ENCODE data around the gene IRF6.

Gene IRF6

GRCh38 chr1:209768354-209768774 is 37.6 kb downstream of the IRF6 start:
- Mint-ChIP-seq H3K27ac (no peak overlapping the region), H3K36me3 (peaks cover 20% of the 10 kb centered on the region), H3K4me3 (no peak overlapping the region), H3K4me1 (ENCODE audit: low read depth) (peaks cover 51% of the 10 kb centered on the region), H3K27me3 (no peaks in the 10 kb centered on the region), H3K9me3 (ENCODE audit: low read depth) (no peaks in the 10 kb centered on the region)

DNA sequence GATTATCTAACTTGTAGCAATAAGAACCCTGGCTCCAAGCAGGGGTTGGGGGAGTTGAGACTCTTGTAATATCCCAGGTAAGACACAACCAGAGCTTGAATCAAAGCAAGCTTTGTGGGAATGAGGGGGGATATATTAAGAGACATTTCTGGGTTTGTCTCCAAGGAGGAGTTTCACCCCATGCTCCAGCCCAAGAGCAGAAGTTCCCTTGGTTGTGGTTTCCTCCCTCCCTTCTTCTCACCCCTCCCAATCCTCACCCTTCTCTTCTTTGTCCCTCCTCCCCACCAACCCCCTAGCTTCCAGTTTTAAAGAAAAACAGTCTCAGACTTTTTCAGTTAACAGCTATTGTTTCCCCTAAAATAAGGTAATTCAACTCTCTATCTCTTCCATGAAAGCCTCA is 38.2 kb downstream of the IRF6 start:
- H3K27me3 Mint-ChIP-seq, result no peaks in the 10 kb centered on the region
- peaks cover 58% of the 10 kb centered on the region for H3K4me1 Mint-ChIP-seq (ENCODE audit: low read depth)
- H3K27ac Mint-ChIP-seq, result no peak overlapping the region
- no peaks in the 10 kb centered on the region for H3K9me3 Mint-ChIP-seq (ENCODE audit: low read depth)
- H3K36me3 Mint-ChIP-seq, result peaks cover 19% of the 10 kb centered on the region
- no peak overlapping the region for H3K4me3 Mint-ChIP-seq

DNA sequence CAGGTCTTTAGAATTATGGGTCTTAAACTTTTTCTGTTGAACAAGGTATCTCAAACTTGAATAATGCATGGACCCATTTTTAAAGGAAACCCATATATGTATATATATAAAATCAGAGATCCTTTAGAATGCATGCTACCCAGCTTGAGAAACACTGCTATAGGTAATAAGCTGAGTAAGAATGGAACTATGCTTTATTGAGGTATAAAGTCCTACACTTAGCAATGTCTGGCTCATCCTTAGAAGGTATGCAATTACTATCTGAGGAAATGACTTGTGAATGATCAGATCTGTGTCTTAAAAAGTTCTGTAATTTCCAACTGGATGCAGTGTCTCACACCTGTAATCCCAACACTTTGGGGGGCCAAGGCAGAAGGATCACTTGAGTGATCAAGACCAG is 38.8 kb downstream of the IRF6 start:
- Mint-ChIP-seq H3K27ac (no peak overlapping the region), H3K36me3 (peaks cover 22% of the 10 kb centered on the region), H3K4me3 (no peak overlapping the region), H3K27me3 (no peaks in the 10 kb centered on the region), H3K4me1 (ENCODE audit: low read depth) (peaks cover 63% of the 10 kb centered on the region), H3K9me3 (ENCODE audit: low read depth) (no peaks in the 10 kb centered on the region)

- no peak overlapping the region for H3K27ac Mint-ChIP-seq
- H3K4me1 Mint-ChIP-seq (ENCODE audit: low read depth), result peaks cover 73% of the 10 kb centered on the region
- H3K27me3 Mint-ChIP-seq, result no peaks in the 10 kb centered on the region
- H3K9me3 Mint-ChIP-seq (ENCODE audit: low read depth), result no peaks in the 10 kb centered on the region
- no peak overlapping the region for H3K4me3 Mint-ChIP-seq
- H3K36me3 Mint-ChIP-seq, result peaks cover 28% of the 10 kb centered on the region
Observed at GRCh38 chr1:209766051-209766450, 39.9 kb downstream of the IRF6 start.

- Mint-ChIP-seq H3K9me3 (ENCODE audit: low read depth) (no peaks in the 10 kb centered on the region), H3K36me3 (peaks cover 34% of the 10 kb centered on the region), H3K4me1 (ENCODE audit: low read depth) (peaks cover 80% of the 10 kb centered on the region), H3K27ac (peak overlapping the region; percentile 91), H3K27me3 (no peaks in the 10 kb centered on the region), H3K4me3 (peak overlapping the region; percentile 31)
Observed at GRCh38 chr1:209761011-209761635, 44.8 kb downstream of the IRF6 start.

- no peaks in the 10 kb centered on the region for H3K9me3 Mint-ChIP-seq (ENCODE audit: low read depth)
- peaks cover 32% of the 10 kb centered on the region for H3K36me3 Mint-ChIP-seq
- H3K4me3 Mint-ChIP-seq, result peak overlapping the region; percentile 49
Observed at GRCh38 chr1:209759829-209760359, 46.0 kb downstream of the IRF6 start.

GRCh38 chr1:209758400-209758799 is 47.5 kb downstream of the IRF6 start:
- Mint-ChIP-seq H3K36me3 (peaks cover 25% of the 10 kb centered on the region), H3K27me3 (no peaks in the 10 kb centered on the region), H3K9me3 (ENCODE audit: low read depth) (no peaks in the 10 kb centered on the region), H3K4me3 (peak overlapping the region; percentile 99), H3K4me1 (ENCODE audit: low read depth) (peaks cover 77% of the 10 kb centered on the region), H3K27ac (peak overlapping the region; percentile 100)

More at GRCh38 chr1:209759829-209760359, 46.0 kb downstream of the IRF6 start:
- peaks cover 82% of the 10 kb centered on the region for H3K4me1 Mint-ChIP-seq (ENCODE audit: low read depth)
- peak overlapping the region; percentile 100 for H3K27ac Mint-ChIP-seq
- no peaks in the 10 kb centered on the region for H3K27me3 Mint-ChIP-seq

DNA sequence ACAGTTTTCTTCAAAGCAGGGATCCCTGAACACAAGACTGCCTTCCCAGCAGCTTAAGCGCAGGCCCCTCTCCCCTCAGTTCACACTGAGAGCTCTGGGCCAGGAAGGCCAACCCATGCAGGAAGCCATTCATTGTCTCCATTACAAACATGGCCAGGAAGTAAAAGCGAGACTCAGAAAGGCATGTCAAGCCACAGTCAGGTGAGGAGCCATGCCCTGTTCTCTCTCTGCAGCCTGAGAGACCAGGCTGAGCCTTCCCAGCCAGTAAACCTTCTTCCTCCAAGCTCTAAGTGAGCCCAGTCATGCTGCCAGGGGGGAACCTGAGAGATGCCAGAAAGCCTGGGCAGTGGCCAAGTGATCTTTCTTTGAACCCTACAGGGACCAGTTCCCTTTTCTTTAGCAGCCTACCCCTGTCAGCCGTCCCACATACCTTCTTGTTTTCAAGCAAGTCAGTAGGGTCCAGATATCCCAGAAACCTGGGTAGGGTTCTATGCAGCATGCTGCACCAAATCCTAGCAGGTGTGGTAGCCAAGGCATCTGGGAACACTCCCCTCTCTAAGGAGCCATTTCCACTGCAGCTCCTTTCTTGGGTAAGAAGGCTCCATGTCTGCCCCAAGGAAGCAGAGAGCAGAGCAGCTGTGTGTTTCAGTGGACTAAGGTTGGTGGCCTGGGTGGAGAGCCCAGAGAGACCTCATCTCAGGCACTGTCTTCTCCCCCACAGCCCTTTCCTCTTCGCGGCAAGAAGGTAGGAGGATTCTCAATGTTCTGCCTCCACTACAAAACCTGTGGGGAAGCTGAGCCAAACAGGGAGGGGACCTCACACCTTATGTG is 49.1 kb downstream of the IRF6 start:
- Mint-ChIP-seq H3K4me1 (ENCODE audit: low read depth) (peaks cover 76% of the 10 kb centered on the region), H3K4me3 (peak overlapping the region; percentile 99), H3K9me3 (ENCODE audit: low read depth) (no peaks in the 10 kb centered on the region), H3K36me3 (peaks cover 15% of the 10 kb centered on the region), H3K27me3 (no peaks in the 10 kb centered on the region), H3K27ac (peak overlapping the region; percentile 100)

- Mint-ChIP-seq H3K36me3 (peaks cover 11% of the 10 kb centered on the region), H3K27me3 (no peaks in the 10 kb centered on the region), H3K27ac (peak within 1 kb of the TSS; percentile 100), H3K4me1 (ENCODE audit: low read depth) (peaks cover 76% of the 10 kb centered on the region), H3K9me3 (ENCODE audit: low read depth) (no peaks in the 10 kb centered on the region), H3K4me3 (peak within 1 kb of the TSS; percentile 99)
Observed at GRCh38 chr1:209755926-209756614, 49.9 kb downstream of the IRF6 start, which contains the start of gene TRAF3IP3. Gene TRAF3IP3, plus strand, starts transcription at chr1:209756053. Its CDS starts 3,987 bp downstream, at chr1:209760040.

- Mint-ChIP-seq H3K4me3 (peak overlapping the region; percentile 99), H3K36me3 (peaks cover 8% of the 10 kb centered on the region), H3K27me3 (no peaks in the 10 kb centered on the region), H3K4me1 (ENCODE audit: low read depth) (peaks cover 75% of the 10 kb centered on the region), H3K27ac (peak overlapping the region; percentile 100), H3K9me3 (ENCODE audit: low read depth) (no peaks in the 10 kb centered on the region)
Observed at GRCh38 chr1:209755256-209755655, 50.7 kb downstream of the IRF6 start.

- peaks cover 68% of the 10 kb centered on the region for H3K4me1 Mint-ChIP-seq (ENCODE audit: low read depth)
- no peaks in the 10 kb centered on the region for H3K27me3 Mint-ChIP-seq
- no peaks in the 10 kb centered on the region for H3K9me3 Mint-ChIP-seq (ENCODE audit: low read depth)
- no peak overlapping the region for H3K4me3 Mint-ChIP-seq
- peak overlapping the region; percentile 64 for H3K27ac Mint-ChIP-seq
- H3K36me3 Mint-ChIP-seq, result no peaks in the 10 kb centered on the region
Observed at GRCh38 chr1:209752890-209753289, 53.1 kb downstream of the IRF6 start.

GRCh38 chr1:209751627-209752231 is 54.2 kb downstream of the IRF6 start:
- Mint-ChIP-seq H3K9me3 (ENCODE audit: low read depth) (no peaks in the 10 kb centered on the region), H3K36me3 (no peaks in the 10 kb centered on the region), H3K4me3 (peak overlapping the region; percentile 41), H3K27ac (peak overlapping the region; percentile 94), H3K4me1 (ENCODE audit: low read depth) (peaks cover 74% of the 10 kb centered on the region), H3K27me3 (no peaks in the 10 kb centered on the region)

- Mint-ChIP-seq H3K36me3 (no peaks in the 10 kb centered on the region), H3K27me3 (no peaks in the 10 kb centered on the region), H3K9me3 (ENCODE audit: low read depth) (no peaks in the 10 kb centered on the region), H3K27ac (peak overlapping the region; percentile 80), H3K4me1 (ENCODE audit: low read depth) (peaks cover 63% of the 10 kb centered on the region), H3K4me3 (peak overlapping the region; percentile 8)
Observed at GRCh38 chr1:209749670-209750323, 56.1 kb downstream of the IRF6 start.

DNA sequence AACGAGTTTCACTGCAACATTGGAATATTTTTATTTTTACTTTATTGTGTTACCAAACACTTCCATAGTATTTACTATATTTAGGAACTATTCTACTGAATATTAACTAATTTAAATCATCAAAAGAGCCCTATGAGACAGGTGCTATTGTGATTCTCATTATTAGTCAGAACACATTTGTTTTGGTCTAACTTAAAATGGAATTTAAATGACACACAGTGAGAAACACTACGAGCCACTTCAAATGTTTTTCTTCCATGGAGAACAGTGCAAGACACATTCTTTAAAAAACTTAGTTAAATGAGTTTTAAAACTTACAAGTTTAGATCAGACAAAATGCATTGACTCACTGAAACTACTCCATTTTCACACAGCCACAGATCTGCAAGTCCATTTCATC is 56.7 kb downstream of the IRF6 start:
- no peaks in the 10 kb centered on the region for H3K36me3 Mint-ChIP-seq
- H3K4me1 Mint-ChIP-seq (ENCODE audit: low read depth), result peaks cover 63% of the 10 kb centered on the region
- H3K9me3 Mint-ChIP-seq (ENCODE audit: low read depth), result no peaks in the 10 kb centered on the region
- H3K4me3 Mint-ChIP-seq, result peak overlapping the region; percentile 8
- H3K27me3 Mint-ChIP-seq, result no peaks in the 10 kb centered on the region
- peak overlapping the region; percentile 80 for H3K27ac Mint-ChIP-seq
